Activated CD4-positive, CD25-positive, alpha-beta regulatory T cell treated with anti-CD3 and anti-CD28 coated beads, Interleukin-2, amount 50 U/mL, for 72 hours (primary cell): Measurements from ENCODE around the gene ACSF2.

ENCODE experiments used
- DNase-seq: peaks from one replicate; pipeline ENCODE4 v3.0.0; 2021

Gene ACSF2

GRCh38 chr17:50479522-50480141 is 53.6 kb downstream of the ACSF2 start:
- DNase-seq, result peak; percentile 66

- DNase-seq, result no peak
Measured at GRCh38 chr17:50480142-50480764, 54.2 kb downstream of the ACSF2 start.

DNA sequence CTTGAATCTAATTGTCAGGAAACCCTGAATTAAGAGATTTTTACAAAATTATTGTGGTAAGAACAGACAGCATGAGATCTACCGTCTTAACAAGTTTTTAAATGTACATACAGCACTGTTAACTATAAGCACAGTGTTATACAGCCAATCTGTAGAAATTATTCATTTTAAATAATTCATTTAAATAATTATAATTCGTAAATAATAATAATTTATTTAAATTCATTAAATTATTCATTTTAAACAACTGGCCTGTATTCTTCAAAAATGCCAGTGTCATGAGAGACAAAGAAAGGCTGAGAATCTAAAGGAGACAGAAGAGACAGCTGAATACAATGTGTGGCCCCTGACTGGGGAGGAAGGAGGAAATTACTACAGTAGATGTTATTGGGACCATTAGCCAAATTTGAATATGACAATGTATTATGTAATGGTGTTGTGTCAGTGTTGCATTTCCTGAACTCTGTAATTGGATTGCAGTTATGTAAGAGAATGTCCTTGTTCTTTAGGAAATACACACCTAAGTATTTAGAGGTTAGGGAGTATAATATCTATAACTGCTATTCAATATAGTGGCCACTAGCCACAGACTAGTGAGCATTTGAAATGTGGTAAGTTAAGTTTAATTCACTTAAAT is 55.0 kb downstream of the ACSF2 start:
- DNase-seq, result no peak

- no peak for DNase-seq
Measured at GRCh38 chr17:50481648-50482047, 55.6 kb downstream of the ACSF2 start.

- DNase-seq, result no peak
Measured at GRCh38 chr17:50482110-50482509, 56.1 kb downstream of the ACSF2 start.

DNA sequence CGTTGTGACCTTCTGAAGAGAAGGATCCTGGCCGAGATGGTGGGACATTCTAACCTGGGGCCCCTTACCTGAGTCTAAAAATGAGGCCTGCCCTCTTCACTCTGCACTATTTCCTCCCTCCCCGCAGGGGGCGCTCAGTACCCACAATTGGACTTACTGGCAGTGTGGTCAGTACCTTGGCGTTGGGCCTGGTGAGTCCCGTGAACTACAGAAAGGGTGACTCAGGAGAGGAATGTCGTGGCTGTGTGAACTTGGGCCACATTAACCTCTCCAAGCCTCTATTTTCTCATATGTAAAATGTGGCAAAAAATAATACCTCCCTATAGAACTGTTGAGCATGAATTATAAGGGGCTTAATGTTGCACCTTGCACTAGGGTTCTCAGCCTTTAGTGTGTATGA is 56.5 kb downstream of the ACSF2 start:
- peak; percentile 85 for DNase-seq

GRCh38 chr17:50483266-50483665 is 57.2 kb downstream of the ACSF2 start:
- no peak for DNase-seq

DNA sequence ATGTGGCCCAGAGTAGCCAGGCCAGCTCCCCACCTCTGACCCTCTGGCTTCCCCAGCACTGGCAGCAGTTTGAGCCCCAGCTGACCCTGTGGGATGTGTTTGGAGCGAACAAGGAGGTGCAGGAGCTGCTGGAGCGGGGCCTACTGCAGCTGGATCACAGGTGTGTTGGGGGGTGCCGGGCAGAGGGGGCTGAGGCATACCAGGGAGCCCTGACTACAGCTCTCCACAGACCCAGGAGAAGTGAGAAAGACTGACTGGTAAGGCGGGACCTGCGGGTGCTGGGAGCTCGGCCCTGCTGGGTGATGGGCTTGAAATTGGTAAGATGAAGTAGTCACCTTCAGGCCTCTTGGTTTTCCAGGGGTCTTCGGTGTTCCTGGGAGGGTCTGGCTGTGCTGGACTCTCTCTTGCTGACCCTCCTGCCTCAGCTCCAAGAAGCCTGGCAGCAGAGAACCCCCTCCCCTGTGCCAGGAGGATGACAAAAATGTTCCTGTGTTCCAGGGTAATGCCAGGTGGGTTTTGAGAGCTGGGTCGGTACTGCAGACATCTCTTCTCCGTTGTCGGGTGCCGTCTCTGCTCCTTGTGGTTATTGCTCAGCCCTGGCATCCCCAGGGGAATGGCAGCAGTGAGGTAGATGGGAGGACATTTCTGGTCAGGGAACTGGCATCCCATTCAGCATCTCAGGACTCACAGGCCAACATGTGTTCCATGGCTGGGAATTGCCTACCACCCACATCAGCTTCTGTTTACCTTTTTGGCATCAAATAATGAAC is 58.6 kb downstream of the ACSF2 start:
- DNase-seq, result no peak

- no peak for DNase-seq
Measured at GRCh38 chr17:50487213-50488096, 61.4 kb downstream of the ACSF2 start.

- no peak for DNase-seq
Measured at GRCh38 chr17:50488880-50489279, 62.9 kb downstream of the ACSF2 start.

DNA sequence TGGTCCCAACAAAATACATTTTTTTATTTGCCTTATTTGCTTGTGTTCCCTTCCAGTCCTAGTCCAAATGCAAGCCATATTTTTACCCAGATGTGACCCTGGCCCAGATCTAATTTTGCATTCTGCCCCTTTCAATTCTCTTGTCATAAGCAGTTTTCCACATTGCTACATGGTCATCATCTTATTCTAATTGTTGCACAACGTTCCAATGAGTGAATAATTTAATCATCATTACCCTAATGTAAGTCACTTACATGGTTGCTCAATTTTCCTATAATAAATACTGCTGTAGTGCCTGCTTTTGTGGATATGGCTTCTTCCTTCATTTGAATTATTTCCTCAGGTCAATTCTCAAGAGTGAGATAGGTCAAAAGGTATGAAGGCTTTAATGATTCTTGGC is 65.5 kb downstream of the ACSF2 start:
- DNase-seq, result no peak

GRCh38 chr17:50492214-50492613 is 66.2 kb downstream of the ACSF2 start:
- no peak for DNase-seq

GRCh38 chr17:50493744-50494143 is 67.7 kb downstream of the ACSF2 start:
- DNase-seq, result no peak

- DNase-seq, result no peak
Measured at GRCh38 chr17:50495217-50495823, 69.3 kb downstream of the ACSF2 start.

DNA sequence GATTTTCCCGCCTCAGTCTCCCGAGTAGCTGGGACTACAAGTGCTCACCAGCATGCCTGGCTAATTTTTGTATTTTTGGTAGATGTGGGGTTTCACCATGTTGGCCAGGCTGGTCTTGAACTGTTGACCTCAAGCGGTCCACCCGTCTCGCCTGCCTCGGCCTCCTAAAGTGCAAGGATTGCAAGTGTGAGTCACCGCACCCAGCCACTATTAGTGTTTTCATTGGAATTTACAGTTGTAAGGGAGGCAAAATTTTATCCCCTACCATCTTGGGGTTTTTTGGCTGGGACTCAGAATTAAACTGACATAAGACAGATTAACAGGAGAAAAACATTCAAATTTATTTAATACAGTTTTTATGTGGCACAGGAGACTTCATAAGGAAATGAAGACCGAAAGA is 69.9 kb downstream of the ACSF2 start:
- no peak for DNase-seq

DNA sequence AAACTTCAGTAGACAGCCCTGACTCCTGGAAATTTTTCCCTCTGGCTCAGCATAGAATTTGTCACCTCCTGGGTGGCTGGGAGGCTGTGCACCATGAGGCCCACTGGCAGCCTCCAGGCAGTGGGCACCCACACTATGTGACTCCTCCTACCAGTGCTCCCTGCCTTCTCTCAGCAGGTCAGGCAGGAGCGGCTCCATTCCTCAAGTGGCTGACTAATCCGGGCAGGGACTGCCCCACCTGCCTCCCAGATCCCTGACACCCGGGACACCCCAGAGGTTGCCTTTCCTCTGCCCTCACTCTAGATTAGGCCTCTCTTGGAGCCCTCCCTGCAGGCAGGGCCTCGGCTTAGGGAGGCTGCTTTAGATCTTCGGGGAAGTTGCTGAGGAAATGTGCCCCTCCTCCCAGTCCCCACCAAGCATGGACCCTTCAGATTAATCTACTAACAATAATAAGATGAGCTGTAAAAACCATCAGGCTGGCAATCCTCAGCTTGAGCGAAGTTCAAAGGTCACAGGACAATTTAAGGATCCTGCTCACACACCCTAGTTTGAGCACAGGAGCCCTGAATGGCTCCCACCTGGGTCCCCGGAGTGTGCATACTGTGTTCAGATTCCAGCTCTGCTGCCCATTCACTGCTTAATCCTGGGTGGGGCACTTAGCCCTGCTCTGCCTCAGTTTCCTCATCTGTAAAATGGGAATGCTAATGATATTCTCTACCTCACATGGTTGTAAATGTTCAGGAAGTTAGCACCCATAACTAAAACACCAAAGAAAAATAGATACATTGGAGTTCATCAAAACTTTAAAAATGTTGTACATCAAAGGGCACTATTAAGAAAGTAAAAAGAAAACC is 72.2 kb downstream of the ACSF2 start:
- no peak for DNase-seq

- DNase-seq, result no peak
Measured at GRCh38 chr17:50499270-50499669, 73.3 kb downstream of the ACSF2 start.

- no peak for DNase-seq
Measured at GRCh38 chr17:50499721-50500120, 73.7 kb downstream of the ACSF2 start.

DNA sequence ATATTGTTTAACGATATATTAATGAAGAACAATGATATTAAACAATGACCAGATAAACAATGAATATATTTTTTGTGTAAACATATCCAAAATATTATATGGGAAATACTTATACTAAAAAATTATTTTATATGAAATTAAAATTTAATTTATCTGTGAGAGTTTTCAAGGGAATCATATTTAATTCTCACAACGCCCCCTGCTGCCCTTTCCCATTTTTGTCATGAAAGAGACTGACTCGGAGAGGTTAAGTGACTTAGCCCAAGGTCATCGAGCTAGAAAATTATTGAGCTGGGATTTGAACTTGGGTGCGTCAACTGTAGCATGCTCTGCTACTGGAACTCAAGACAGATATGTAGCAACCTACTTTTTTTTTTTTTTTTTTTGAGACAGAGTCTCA is 75.0 kb downstream of the ACSF2 start:
- DNase-seq, result no peak

DNA sequence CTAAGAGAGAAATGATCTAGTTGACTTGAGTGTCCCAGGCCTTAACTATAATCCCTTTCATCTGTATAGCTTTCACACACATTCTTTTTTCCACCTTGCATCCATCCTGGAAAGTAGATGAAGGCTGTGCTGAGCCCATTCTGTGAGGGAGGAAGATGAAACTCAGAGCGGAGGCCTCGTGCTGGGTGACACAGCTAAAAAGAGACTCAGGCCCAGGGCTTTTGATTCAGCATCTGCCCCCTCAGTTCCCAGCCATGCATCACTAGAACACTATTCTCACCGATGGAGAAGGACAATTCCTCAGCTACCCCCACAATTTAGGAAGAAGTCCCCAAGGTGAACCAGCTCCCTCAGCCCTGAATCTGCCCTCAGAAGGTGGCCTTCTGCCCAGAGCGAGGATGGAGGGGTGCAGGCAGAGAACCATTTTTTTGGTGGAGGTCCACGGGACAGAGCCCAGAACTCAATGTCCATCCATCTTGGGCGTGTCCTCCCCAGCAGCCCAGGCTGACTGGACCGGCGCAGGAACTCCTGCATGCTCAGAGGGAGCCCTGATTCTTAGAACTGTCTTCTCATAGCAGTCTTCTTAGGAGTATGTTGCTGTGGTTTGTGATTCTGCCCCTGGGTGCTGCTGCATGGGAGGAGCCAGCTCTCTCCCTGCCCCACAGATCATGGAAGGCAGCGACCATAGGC is 76.4 kb downstream of the ACSF2 start:
- no peak for DNase-seq
